Caco-2 (cell line): ENCODE data around the gene OR5K2. TPM values are rescaled to one million over a fixed set of nuclear protein-coding genes. Genes with fewer than 3 reads are reported as not detected.

Source experiments
- BruUV-seq: library from RNA; stranded (reverse); fragments of 400-500 nt; replicated peaks from 2 replicates; lab custom pipeline; 2021; lab: Mats Ljungman, UMichigan
- CTCF ChIA-PET: fragments of 300-600 bp; sonication (Branson Sonifier 250); formaldehyde crosslinking; loops from one replicate; lab custom pipeline; 2022; ENCODE audit warnings: antibody characterized with exemption; lab: Charles Lee
- POLR2A ChIA-PET: fragments of 300-600 bp; sonication (Branson Sonifier 250); formaldehyde crosslinking; loops from one replicate; lab custom pipeline; 2022; ENCODE audit warnings: antibody characterized with exemption; lab: Charles Lee
- DNase-seq, 2 experiments: peaks; one replicate each; pipeline versions ENCODE4 v3.0.0 to v3.0.0-alpha.2; 2020 to 2022
- H3K27me3 ChIP-seq: replicated peaks from 2 replicates; pipeline ENCODE4 v1.6.0; 2011; ENCODE audit warnings: low read length; ENCODE audit not compliant: control insufficient read depth, insufficient read depth
- H3K36me3 ChIP-seq: 2 replicates; pipeline ENCODE4 v1.5.1; 2011; ENCODE audit warnings: low read length; ENCODE audit not compliant: control insufficient read depth, insufficient read depth
- H3K4me1 ChIP-seq: fragments of 250-450 bp; sonication (Bioruptor Pico); 2 replicates; pipeline ENCODE4 v1.5.1; 2020; ENCODE audit warnings: mild to moderate bottlenecking
- H3K4me3 ChIP-seq: 2 replicates; pipeline ENCODE4 v1.5.1; 2011; ENCODE audit warnings: low read depth, mild to moderate bottlenecking, control low read depth, low read length
- H3K9me3 ChIP-seq: fragments of 250-450 bp; sonication (Bioruptor Pico); 2 replicates; pipeline ENCODE4 v1.5.1; 2020; ENCODE audit warnings: mild to moderate bottlenecking, moderate library complexity
- H3K27ac Mint-ChIP-seq: one replicate; pipeline ENCODE4 v1.8.0; 2022; ENCODE audit warnings: mixed read lengths; ENCODE audit not compliant: unreplicated experiment
- H3K27me3 Mint-ChIP-seq: one replicate; pipeline ENCODE4 v1.8.0; 2022; ENCODE audit warnings: mixed read lengths; ENCODE audit not compliant: insufficient read depth, unreplicated experiment
- H3K36me3 Mint-ChIP-seq: one replicate; pipeline ENCODE4 v1.8.0; 2022; ENCODE audit warnings: mild to moderate bottlenecking, mixed read lengths; ENCODE audit not compliant: insufficient read depth, unreplicated experiment
- H3K4me1 Mint-ChIP-seq: one replicate; pipeline ENCODE4 v1.8.0; 2022; ENCODE audit warnings: low read depth, mixed read lengths; ENCODE audit not compliant: unreplicated experiment
- H3K4me3 Mint-ChIP-seq: one replicate; pipeline ENCODE4 v1.8.0; 2022; ENCODE audit warnings: mild to moderate bottlenecking, moderate library complexity, mixed read lengths; ENCODE audit not compliant: unreplicated experiment
- H3K9me3 Mint-ChIP-seq: one replicate; pipeline ENCODE4 v1.8.0; 2022; ENCODE audit warnings: mixed read lengths; ENCODE audit not compliant: unreplicated experiment
- CTCF ChIP-seq, 2 experiments: fragments of 200-600 bp in 1 of 2; IDR thresholded peaks; 1 replicate in 1 of 2; 2 replicates in 1 of 2; pipeline versions ENCODE4 v1.5.1 to v1.8.0; 2011 to 2022; ENCODE audit warnings: antibody characterized with exemption in 1 of 2, control low read depth in 1 of 2, inconsistent platforms in 1 of 2, low read depth in 1 of 2, low read length in 1 of 2, mild to moderate bottlenecking in 1 of 2, moderate library complexity in 1 of 2; ENCODE audit not compliant: insufficient read depth in 1 of 2, severe bottlenecking in 1 of 2, unreplicated experiment in 1 of 2
- intact Hi-C: fragments of 100-400 bp; cut with micrococcal nuclease; formaldehyde crosslinking; loops from one replicate; pipeline ENCODE4 v1.10.0; 2022; ENCODE audit not compliant: unreplicated experiment
- total RNA-seq: library from RNA; stranded (reverse); gene quantifications from 2 replicates; pipeline ENCODE4 v1.2.3, GENCODE V29; 2022

The OR5K2 gene
- total RNA-seq, 1 experiment from 2014 or later: not detected

- intact Hi-C loops: no loop called here
- H3K4me3 Mint-ChIP-seq: no peak within 1 kb of the TSS
- no peak within 1 kb of the TSS for H3K27ac Mint-ChIP-seq
- H3K9me3 Mint-ChIP-seq: no peaks in the 10 kb centered on the region
- no peak for DNase-seq
- Histone ChIP-seq H3K36me3 (no peaks in the 10 kb centered on the region), H3K9me3 (no peaks in the 10 kb centered on the region), H3K4me1 (peaks cover 8% of the 10 kb centered on the region), H3K4me3 (no peak within 1 kb of the TSS), H3K27me3 (no peaks in the 10 kb centered on the region)
- TF ChIP-seq CTCF (IDR thresholded peaks at IDR 0.05; ENCODE audit: insufficient read depth in 1 of 2, low read depth in 1 of 2, low read length in 1 of 2, severe bottlenecking in 1 of 2, unreplicated experiment in 1 of 2): no peak
- H3K4me1 Mint-ChIP-seq: no peaks in the 10 kb centered on the region
- no peaks in the 10 kb centered on the region for H3K27me3 Mint-ChIP-seq
- ChIA-PET POLR2A (no interaction called here), CTCF (no interaction called here)
- BruUV-seq: no TSS peak
- H3K36me3 Mint-ChIP-seq: no peaks in the 10 kb centered on the region
These were observed 34.3 kb downstream of the OR5K2 start, which contains the start of gene GPR15 for GRCh38 chr3:98531622-98532274. Gene GPR15, plus strand, starts transcription at chr3:98531978. Its CDS starts 56 bp downstream, at chr3:98532034.

- TF ChIP-seq CTCF (IDR thresholded peaks at IDR 0.05; ENCODE audit: insufficient read depth in 1 of 2, low read depth in 1 of 2, low read length in 1 of 2, severe bottlenecking in 1 of 2, unreplicated experiment in 1 of 2): no peak
- POLR2A ChIA-PET: no interaction called here
- BruUV-seq: no TSS peak
- Histone ChIP-seq H3K4me1 (peaks cover 8% of the 10 kb centered on the region), H3K36me3 (no peaks in the 10 kb centered on the region), H3K9me3 (no peaks in the 10 kb centered on the region), H3K4me3 (no peak overlapping the region), H3K27me3 (no peaks in the 10 kb centered on the region)
- Mint-ChIP-seq H3K4me1 (no peaks in the 10 kb centered on the region), H3K9me3 (no peaks in the 10 kb centered on the region), H3K36me3 (no peaks in the 10 kb centered on the region), H3K27ac (no peak overlapping the region), H3K27me3 (no peaks in the 10 kb centered on the region), H3K4me3 (no peak overlapping the region)
- intact Hi-C loops: no loop called here
- no peak for DNase-seq
- CTCF ChIA-PET: no interaction called here
These were observed 34.8 kb downstream of the OR5K2 start for GRCh38 chr3:98532275-98532637.

- intact Hi-C loops: no loop called here
- CTCF ChIA-PET: no interaction called here
- Histone ChIP-seq H3K4me3 (no peak overlapping the region), H3K27me3 (no peaks in the 10 kb centered on the region), H3K36me3 (no peaks in the 10 kb centered on the region), H3K9me3 (no peaks in the 10 kb centered on the region), H3K4me1 (peaks cover 8% of the 10 kb centered on the region)
- POLR2A ChIA-PET: no interaction called here
- BruUV-seq: no TSS peak
- Mint-ChIP-seq H3K9me3 (no peaks in the 10 kb centered on the region), H3K36me3 (no peaks in the 10 kb centered on the region), H3K4me3 (no peak overlapping the region), H3K27ac (no peak overlapping the region), H3K4me1 (no peaks in the 10 kb centered on the region), H3K27me3 (no peaks in the 10 kb centered on the region)
- DNase-seq: no peak
- TF ChIP-seq CTCF (IDR thresholded peaks at IDR 0.05; ENCODE audit: insufficient read depth in 1 of 2, low read depth in 1 of 2, low read length in 1 of 2, severe bottlenecking in 1 of 2, unreplicated experiment in 1 of 2): no peak
These were observed 35.5 kb downstream of the OR5K2 start for GRCh38 chr3:98532709-98533571.
